PC-9 (cell line): Measurements from ENCODE around the gene VHLL. TPM values are rescaled to one million over a fixed set of nuclear protein-coding genes. Genes with fewer than 3 reads are reported as not detected.
A peak's percentile ranks its signal among the peaks of the same experiment; 100 is the strongest.

Experiments used
- BruUV-seq: library from RNA; stranded (reverse); fragments of 400-500 nt; replicated peaks from 2 replicates; lab custom pipeline; 2021; lab: Mats Ljungman, UMichigan
- CTCF ChIA-PET: fragments of 300-600 bp; sonication (Branson Sonifier 250); formaldehyde crosslinking; loops from one replicate; lab custom pipeline; 2022; ENCODE audit warnings: antibody characterized with exemption; lab: Charles Lee
- POLR2A ChIA-PET: fragments of 300-600 bp; sonication (Branson Sonifier 250); formaldehyde crosslinking; loops from one replicate; lab custom pipeline; 2022; ENCODE audit warnings: antibody characterized with exemption; ENCODE audit not compliant: unreplicated experiment; lab: Charles Lee
- DNase-seq, 2 experiments: peaks; one replicate each; pipeline versions ENCODE4 v3.0.0 to v3.0.0-alpha.2; 2015 to 2022; ENCODE audit warnings: mixed read lengths in 1 of 2
- H2AFZ ChIP-seq: fragments of 200-600 bp; sonication (generic); 2 replicates; pipeline ENCODE4 v1.8.1; 2017; ENCODE audit warnings: antibody characterized with exemption
- H3F3A ChIP-seq: fragments of 200-600 bp; sonication (generic); 2 replicates; pipeline ENCODE4 v1.8.1; 2017; ENCODE audit warnings: antibody characterized with exemption, mild to moderate bottlenecking, low read depth; ENCODE audit not compliant: insufficient read depth
- H3K27ac ChIP-seq: fragments of 200-600 bp; sonication (generic); 2 replicates; pipeline ENCODE4 v1.6.1; 2016; ENCODE audit warnings: mixed run types
- H3K27me3 ChIP-seq: fragments of 200-600 bp; sonication (generic); 2 replicates; pipeline ENCODE4 v1.6.1; 2016; ENCODE audit warnings: low read depth, mixed run types; ENCODE audit not compliant: insufficient read depth
- H3K36me3 ChIP-seq: fragments of 200-600 bp; sonication (generic); 2 replicates; pipeline ENCODE4 v1.6.1; 2016; ENCODE audit warnings: low read depth, mixed run types
- H3K4me1 ChIP-seq: fragments of 200-600 bp; sonication (generic); replicated peaks from 2 replicates; pipeline ENCODE4 v1.6.1; 2016; ENCODE audit warnings: mixed run types; ENCODE audit not compliant: insufficient read depth
- H3K4me2 ChIP-seq: fragments of 200-600 bp; sonication (generic); 2 replicates; pipeline ENCODE4 v1.6.1; 2017; ENCODE audit warnings: mixed run types
- H3K4me3 ChIP-seq: fragments of 200-600 bp; sonication (generic); 2 replicates; pipeline ENCODE4 v1.6.1; 2016; ENCODE audit warnings: mixed run types
- H3K79me2 ChIP-seq: fragments of 200-600 bp; sonication (generic); 2 replicates; pipeline ENCODE4 v1.6.1; 2017; ENCODE audit warnings: low read depth, mixed run types
- H3K9me2 ChIP-seq: fragments of 200-600 bp; sonication (generic); 2 replicates; pipeline ENCODE4 v1.8.1; 2017; ENCODE audit warnings: mild to moderate bottlenecking; ENCODE audit not compliant: insufficient read depth
- H3K9me3 ChIP-seq: fragments of 200-600 bp; sonication (generic); 2 replicates; pipeline ENCODE4 v1.8.1; 2016; ENCODE audit warnings: low read depth; ENCODE audit not compliant: insufficient read depth
- H4K20me1 ChIP-seq: fragments of 200-600 bp; sonication (generic); 2 replicates; pipeline ENCODE4 v1.8.1; 2017; ENCODE audit not compliant: insufficient read depth
- EZH2 ChIP-seq: fragments of 200-600 bp; sonication (generic); IDR thresholded peaks from 2 replicates; pipeline ENCODE4 v1.8.0; 2017; ENCODE audit warnings: antibody characterized with exemption, low read depth
- intact Hi-C: fragments of 100-400 bp; cut with micrococcal nuclease; formaldehyde crosslinking; loops from one replicate; pipeline ENCODE4 v1.10.0; 2022; ENCODE audit not compliant: unreplicated experiment
- total RNA-seq: library from RNA; stranded (reverse); gene quantifications from 2 replicates; pipeline ENCODE4 v1.2.3, GENCODE V29; 2021
- TF ChIP-seq, protein P1 (sequence below): fragments of 200-600 bp; sonication (generic); conservative IDR thresholded peaks from 2 replicates; pipeline ENCODE4 v1.6.1; 2017; ENCODE audit warnings: mixed run types, antibody characterized with exemption, mild to moderate bottlenecking, moderate library complexity

Gene VHLL
- total RNA-seq, 1 experiment from 2014 or later = not detected

DNA sequence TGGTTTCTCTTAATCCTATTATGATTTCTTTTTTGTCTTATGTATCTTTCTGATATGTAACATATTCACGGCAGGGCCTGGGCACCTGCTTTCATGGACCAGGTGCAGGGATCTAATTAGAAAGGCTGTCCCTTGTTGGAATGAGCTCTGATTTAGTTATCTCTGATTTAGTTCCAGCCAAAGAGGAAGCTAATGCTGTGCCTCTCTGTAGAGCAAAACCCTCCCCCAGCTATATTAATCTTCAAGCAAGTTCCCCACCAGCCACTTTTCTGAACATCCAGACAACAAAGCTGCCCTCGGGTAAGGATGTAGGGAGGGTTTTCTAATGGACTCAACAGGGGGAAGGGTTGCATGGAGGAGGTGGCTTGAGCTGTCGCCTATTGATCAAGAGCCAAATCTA lies 45.3 kb upstream of the VHLL start:
- intact Hi-C loops = no loop called here
- no TSS peak for BruUV-seq

DNA sequence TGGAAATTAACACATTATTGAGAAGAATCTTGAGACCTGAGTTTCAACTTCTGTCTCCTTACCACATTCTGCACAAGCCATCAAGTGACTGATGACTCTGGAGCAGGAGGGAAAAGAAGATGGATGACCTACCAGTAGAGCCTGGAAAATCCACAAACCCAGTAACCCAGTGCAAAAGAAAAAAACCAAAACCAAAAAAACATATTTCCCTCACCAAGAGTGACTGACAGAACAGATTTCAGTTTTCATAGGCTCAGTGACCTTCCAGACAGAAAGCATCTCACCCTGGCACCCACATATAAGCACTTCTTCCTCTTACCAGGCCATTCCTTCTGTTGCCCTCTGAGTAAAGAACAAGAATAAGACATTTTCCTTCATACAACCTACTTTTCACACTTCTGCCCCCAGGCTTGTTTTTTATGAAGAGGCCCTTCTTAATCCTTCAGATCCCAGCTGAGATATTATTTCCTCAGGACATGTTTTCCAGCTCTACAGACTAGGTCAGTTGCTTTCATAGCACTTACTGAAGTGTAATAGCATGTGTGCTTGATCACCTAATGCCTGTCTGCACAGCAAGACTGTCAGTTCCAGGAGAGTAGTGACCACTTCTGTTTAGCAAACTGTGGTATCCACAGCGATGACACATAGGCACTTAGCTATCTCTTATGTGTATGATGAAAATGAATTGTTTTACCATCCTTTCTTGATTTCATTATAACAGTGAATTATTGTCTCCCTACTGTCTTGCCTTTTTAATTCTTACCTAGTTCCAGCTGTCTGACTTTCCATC lies 43.3 kb upstream of the VHLL start:
- peaks cover 24% of the 10 kb centered on the region; the same call in 1 of the 2 replicates for H3F3A ChIP-seq
- no peaks in the 10 kb centered on the region for H4K20me1 ChIP-seq
- no peak overlapping the region for H3K4me3 ChIP-seq
- H2AFZ ChIP-seq = no peak overlapping the region
- no TSS peak for BruUV-seq
- no peaks in the 10 kb centered on the region for H3K36me3 ChIP-seq
- H3K9me2 ChIP-seq = no peaks in the 10 kb centered on the region
- ChIA-PET CTCF (no interaction called here), POLR2A (interaction anchor here (0.6 kb wide), 1 partner anchor 257 kb away, joined by 3 read pairs; no protein-coding TSS in a partner anchor)
- H3K4me2 ChIP-seq = no peak overlapping the region
- H3K9me3 ChIP-seq = no peaks in the 10 kb centered on the region
- H3K4me1 ChIP-seq = 0 out of 2 replicates have a peak, but pooled peaks cover 4% of the 10 kb centered on the region
- H3K27ac ChIP-seq = no peak overlapping the region
- H3K27me3 ChIP-seq = no peaks in the 10 kb centered on the region
- no peak for TF ChIP-seq EZH2
- no peak for DNase-seq
- H3K79me2 ChIP-seq = peaks cover 7% of the 10 kb centered on the region
- intact Hi-C loops = no loop called here

More for the DNA sequence above, 45.3 kb upstream of the VHLL start:
- Histone ChIP-seq H3K79me2 (no peaks in the 10 kb centered on the region), H3F3A (peaks cover 13% of the 10 kb centered on the region; the same call in 1 of the 2 replicates), H3K4me2 (no peak overlapping the region), H3K9me2 (no peaks in the 10 kb centered on the region), H3K27ac (no peak overlapping the region), H3K4me1 (0 out of 2 replicates have a peak, but pooled peaks cover under 1% of the 10 kb centered on the region), H3K4me3 (no peak overlapping the region), H3K27me3 (no peaks in the 10 kb centered on the region), H4K20me1 (no peaks in the 10 kb centered on the region), H2AFZ (no peak overlapping the region), H3K36me3 (no peaks in the 10 kb centered on the region), H3K9me3 (no peaks in the 10 kb centered on the region)
- ChIA-PET CTCF (interaction anchor here (0.6 kb wide), 1 partner anchor 17 kb away, joined by 3 read pairs; no protein-coding TSS in a partner anchor), POLR2A (interaction anchor here (0.6 kb wide), 1 partner anchor 15 kb away, joined by 4 read pairs; no protein-coding TSS in a partner anchor)
- no peak for TF ChIP-seq EZH2
- TF ChIP-seq, protein P1, sequence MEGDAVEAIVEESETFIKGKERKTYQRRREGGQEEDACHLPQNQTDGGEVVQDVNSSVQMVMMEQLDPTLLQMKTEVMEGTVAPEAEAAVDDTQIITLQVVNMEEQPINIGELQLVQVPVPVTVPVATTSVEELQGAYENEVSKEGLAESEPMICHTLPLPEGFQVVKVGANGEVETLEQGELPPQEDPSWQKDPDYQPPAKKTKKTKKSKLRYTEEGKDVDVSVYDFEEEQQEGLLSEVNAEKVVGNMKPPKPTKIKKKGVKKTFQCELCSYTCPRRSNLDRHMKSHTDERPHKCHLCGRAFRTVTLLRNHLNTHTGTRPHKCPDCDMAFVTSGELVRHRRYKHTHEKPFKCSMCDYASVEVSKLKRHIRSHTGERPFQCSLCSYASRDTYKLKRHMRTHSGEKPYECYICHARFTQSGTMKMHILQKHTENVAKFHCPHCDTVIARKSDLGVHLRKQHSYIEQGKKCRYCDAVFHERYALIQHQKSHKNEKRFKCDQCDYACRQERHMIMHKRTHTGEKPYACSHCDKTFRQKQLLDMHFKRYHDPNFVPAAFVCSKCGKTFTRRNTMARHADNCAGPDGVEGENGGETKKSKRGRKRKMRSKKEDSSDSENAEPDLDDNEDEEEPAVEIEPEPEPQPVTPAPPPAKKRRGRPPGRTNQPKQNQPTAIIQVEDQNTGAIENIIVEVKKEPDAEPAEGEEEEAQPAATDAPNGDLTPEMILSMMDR = no peak
- no peak for DNase-seq

DNA sequence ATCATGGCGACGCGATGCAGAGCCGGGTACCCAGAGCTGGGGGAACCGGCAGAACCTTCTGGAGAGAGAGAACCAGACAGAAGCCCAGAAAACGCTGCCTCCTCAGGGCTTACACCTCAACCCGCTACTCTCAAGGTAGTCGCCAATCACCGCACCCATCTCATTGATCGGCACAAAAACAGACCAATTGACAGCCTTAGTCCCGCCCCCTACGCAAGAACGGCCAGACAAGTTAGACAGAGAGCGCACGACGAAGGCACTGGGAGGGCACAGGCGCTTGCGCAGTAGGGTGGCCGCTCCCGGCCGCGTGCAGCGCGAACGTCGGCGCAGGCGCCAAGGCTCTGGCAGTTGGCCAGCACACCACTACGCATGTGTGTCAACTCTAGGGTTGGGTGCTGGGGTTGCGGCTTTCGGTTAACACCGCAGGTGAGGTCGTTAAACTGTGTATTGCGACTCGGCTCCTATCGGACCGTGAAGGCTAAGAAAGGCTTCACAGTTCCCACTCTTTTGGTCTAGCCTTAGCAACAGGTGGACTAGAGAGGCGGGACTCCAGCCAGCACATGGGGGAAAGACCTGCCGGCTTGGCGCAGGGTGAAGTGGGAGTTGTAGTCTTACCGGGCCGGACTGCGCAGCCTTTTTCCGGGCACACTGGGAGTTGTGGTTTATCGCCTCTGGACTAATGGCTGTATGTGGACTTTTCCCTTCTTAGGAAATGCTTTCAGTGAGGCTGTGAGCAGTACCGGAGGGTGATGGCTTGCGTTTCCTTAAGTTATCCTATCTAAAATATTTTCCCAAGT lies 39.3 kb upstream of the VHLL start, which contains the start of the genes CCT3 and TSACC:
Gene CCT3 (minus strand): TSS at position 113 of the 797 bp plus-strand sequence. CDS start 108 bp downstream, at position 5.
Gene TSACC (plus strand): TSS at position 347 of the 797 bp plus-strand sequence. CDS start 1,232 bp downstream, outside the sequence.
- Histone ChIP-seq H2AFZ (peak within 1 kb of the TSS; percentile 85), H3K9me3 (no peaks in the 10 kb centered on the region), H4K20me1 (peaks cover 34% of the 10 kb centered on the region), H3K4me1 (peaks cover 18% of the 10 kb centered on the region), H3K27ac (peak within 1 kb of the TSS; percentile 63), H3K4me3 (peak within 1 kb of the TSS; percentile 100), H3K4me2 (peak within 1 kb of the TSS; percentile 97), H3K27me3 (no peaks in the 10 kb centered on the region), H3K36me3 (peaks cover 35% of the 10 kb centered on the region), H3K79me2 (peaks cover 45% of the 10 kb centered on the region), H3F3A (peaks cover 37% of the 10 kb centered on the region; the same call in 1 of the 2 replicates), H3K9me2 (no peaks in the 10 kb centered on the region)
- ChIA-PET POLR2A (interaction anchor here (1.2 kb wide), 1 partner anchor 119 kb away, joined by 4 read pairs; no protein-coding TSS in a partner anchor), CTCF (interaction anchor here (0.6 to 0.8 kb wide), 2 partner anchors 22 to 298 kb away, joined by 3 to 4 read pairs; no protein-coding TSS in a partner anchor)
- intact Hi-C loops = no loop called here
- DNase-seq = peak; percentile 97 to 99
- BruUV-seq = no TSS peak
- TF ChIP-seq, protein P1 = no peak; the same call in 1 of the 2 replicates
- no peak for TF ChIP-seq EZH2
